GM18861 (cell line): ENCODE data around the gene MKS1.

Experiments used
- ATAC-seq: cut with Tn5 transposase; IDR thresholded peaks from one replicate; pipeline ENCODE4 v1.9.1; 2021; ENCODE audit not compliant: unreplicated experiment

Gene MKS1

GRCh38 chr17:58245428-58246103, 26.5 kb upstream of the MKS1 start:
- no peak for ATAC-seq

DNA sequence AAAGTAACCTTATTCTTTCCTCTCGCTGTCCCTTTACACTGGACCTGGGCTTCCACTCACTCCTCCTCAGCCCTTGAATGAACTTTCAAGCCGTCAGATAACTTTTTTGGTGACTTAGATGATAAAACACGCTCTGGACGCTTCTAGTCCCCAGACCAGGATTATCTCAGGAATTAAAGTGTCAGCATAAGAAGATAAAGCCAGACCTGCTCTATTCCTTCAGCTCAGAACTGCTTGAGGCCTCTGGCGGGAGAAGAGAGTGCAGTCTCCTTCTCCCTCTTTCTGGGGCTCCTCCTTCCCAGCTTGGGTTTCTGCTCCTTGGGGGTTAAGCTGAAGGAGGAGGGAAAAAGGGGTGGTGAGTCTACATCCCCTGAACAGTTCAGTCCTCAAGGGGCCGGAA, 25.9 kb upstream of the MKS1 start:
- no peak for ATAC-seq

DNA sequence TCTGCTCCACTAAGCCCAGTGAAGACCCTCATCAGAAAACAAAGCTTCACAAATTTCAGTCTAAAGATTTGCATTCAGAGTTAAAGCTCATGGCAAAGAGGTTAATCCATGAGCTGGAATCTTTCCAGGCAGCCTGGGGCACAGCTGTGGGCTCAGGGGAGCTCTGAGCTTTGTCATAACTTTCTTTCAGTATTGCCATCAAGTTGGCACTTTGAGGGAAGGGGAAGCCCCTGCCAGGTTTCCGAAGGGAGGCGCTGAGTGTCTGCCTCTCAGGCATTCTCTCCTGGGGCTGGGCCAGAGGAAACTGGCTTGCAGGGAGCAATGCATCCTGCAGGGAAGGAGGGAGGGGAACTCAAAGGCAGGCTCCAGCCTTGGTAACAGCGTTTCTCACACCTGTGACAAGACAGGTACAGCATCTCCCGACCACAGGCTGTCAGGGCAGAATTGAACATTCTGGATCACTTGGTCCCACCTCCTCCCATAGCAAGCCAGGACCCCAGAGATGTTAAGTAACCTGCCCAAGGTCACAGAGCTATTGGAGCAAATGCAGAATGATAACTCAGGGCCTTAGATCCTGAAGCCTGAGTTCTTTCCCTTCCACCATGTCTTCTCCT, 23.2 kb upstream of the MKS1 start:
- no peak for ATAC-seq

DNA sequence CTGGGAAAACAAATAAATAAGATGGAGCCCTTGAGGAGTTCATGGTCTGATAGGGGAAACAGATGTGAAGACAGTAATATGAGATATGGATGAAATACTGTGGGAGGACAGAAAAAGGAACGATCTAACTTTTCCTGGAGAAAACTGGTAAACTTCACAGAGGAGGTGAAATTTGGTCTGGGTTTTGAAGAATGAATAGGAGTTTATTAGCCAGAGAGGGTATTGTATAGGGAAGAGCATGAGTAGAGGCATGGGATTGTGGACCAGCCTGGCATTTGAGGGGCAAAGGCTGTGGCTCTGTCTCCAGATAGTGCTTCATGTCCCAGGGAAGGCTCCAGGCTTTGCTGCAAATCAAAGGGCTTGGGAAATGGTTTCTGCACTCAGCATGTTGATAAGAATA, 20.9 kb upstream of the MKS1 start:
- ATAC-seq: no peak

DNA sequence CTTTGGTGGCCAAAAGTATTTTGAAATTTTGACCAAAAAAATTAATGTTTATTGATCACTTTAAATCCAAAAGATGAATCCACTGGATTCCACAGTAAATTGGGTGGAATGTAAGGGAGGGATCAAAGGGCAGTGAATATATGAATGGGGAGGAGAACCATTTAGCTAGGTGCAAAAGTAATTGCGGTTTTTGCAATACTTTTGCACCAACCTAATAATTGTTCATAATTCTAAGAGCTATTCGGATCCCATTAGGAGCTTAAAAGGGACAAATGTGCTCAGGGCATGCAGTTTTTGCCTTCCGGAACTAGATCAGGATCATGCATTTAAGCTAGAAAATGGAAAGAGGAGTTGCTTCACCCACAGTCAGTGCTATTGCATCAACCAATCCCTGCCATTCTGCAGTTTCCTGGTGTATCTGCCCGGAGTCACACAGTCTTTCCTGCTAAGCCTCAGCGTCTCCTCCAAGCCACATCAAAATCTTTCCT, 19.1 kb upstream of the MKS1 start, which contains the start of gene LPO:
Gene LPO (plus strand): TSS at position 438 of the 488 bp plus-strand sequence. CDS start 4,396 bp downstream, outside the sequence.
- ATAC-seq: no peak

DNA sequence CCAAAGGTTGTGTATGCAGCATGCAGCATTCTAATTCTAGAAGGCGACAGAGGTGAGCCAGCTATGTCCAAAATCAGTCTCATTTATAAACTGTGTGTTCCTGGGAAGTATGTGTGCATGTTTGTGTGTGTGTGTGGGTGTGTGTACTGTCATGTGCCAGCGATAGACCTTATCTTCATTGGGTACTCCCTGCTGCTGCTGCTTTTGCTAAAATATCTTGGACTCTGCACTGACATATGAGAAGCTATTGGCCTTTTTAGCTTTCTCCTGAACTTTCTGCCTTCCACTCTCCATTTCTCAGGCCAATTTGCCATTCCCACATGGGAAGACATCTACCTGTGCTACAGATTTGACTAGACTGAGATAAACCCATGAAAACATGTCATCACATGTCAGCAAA, 17.3 kb upstream of the MKS1 start:
- no peak for ATAC-seq

DNA sequence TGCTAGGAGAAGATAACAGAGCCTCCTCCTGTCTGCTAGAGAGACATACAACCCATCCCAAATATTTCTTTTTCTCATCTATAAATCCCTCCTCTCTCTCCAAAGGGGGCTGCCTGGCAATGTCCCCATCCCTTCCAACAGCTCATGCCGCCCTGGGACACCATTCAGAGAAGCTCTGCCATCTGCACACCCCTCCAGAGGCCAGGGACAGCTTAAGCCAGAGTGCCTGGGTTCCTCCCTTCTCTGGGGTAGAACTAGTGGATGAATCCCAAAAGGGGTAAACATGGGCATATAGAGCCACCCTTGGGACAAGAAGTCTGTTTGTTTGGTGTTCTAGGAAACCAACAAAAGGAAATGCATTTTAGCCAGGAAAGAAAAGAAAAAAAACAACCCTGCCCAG, 16.8 kb upstream of the MKS1 start:
- no peak for ATAC-seq

DNA sequence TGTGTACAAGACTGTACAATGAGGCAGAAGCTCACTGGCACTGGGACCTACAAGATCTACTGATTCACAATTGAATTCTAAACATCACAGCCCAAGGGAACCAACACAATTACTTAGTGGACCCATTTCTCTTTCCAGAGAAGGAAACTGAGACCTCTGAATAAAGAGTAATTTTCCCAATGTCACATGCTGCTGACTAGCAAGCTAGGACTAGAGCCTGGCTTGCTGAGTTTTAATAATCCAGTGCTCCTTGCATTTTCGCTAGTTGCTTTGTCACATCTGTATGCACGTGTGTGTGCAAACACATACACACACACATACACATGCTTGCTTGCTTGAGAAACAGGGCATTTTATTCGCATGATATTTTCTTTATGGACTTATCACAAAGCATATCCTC, 15.5 kb upstream of the MKS1 start:
- ATAC-seq: no peak

DNA sequence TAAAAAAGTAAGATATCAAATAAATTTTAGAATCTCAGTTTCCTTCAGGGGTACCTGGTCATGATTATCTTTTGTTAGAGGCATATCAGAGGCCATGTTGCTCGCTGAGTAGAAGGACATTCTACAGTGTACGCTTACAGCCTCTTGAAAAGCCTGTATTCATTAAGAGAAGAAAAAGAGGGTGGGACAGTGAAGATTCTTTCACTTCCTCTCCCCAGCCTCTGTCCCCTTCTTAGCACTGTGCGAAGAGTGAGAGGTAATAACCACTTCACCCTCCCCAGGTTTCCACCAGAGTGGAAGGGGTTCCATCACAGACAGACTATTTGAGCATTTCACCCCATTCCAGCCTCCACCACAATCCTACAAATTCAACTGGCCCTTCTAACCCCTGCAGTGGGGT, 14.5 kb upstream of the MKS1 start:
- ATAC-seq: peak; percentile 59

DNA sequence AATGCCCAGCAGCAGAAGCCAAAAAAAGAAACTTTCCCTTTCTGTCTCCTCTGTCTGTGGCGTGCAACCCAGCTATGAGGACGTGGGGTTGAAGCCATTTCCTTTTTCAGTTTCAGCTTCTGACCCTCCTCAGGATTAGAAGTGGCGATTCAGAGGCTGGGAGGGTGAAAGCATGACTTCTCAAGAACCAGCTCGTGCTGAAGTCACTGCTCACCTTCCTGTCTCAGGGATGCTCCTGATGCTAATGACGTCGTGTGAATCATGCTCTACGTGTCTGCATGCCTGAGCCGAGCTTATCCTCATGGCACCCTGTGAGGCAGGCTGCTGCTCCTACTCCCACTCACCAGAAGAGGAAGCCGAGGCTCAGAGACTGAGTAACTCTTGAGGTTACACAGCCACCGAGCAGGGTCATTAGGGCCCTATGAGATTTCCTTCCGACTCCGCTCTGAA, 13.7 kb upstream of the MKS1 start:
- peak; percentile 37 for ATAC-seq

GRCh38 chr17:58231641-58232040, 12.6 kb upstream of the MKS1 start:
- ATAC-seq: no peak

- ATAC-seq: no peak
Measured at GRCh38 chr17:58229881-58230280, 10.8 kb upstream of the MKS1 start.

- ATAC-seq: no peak
Measured at GRCh38 chr17:58229384-58229783, 10.3 kb upstream of the MKS1 start.

- no peak for ATAC-seq
Measured at GRCh38 chr17:58228679-58229078, 9.6 kb upstream of the MKS1 start.

GRCh38 chr17:58227733-58228132, 8.7 kb upstream of the MKS1 start:
- ATAC-seq: no peak

DNA sequence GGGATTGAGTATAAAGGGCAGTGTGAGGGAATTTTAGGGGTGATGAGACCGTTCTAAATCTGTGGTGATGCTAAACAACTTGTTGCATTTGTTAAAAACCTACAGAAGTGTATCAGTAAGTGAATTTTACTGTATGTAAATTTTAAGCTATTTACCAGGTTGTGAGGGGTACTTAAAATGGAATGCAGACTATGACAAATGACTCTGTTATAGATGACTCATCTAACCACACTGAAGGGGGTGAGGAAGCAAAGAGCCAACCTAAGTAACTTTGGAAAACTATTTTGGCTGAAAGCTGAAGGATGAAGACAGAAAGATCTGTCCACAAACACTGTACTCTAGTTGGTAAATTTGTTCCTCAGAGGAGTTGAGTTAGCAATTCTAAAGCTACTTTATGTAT, 5.3 kb upstream of the MKS1 start:
- ATAC-seq: no peak

GRCh38 chr17:58219789-58220183, 731 bp upstream of the MKS1 start:
- ATAC-seq: no peak

GRCh38 chr17:58217766-58218165, 1.3 kb downstream of the MKS1 start:
- no peak for ATAC-seq

DNA sequence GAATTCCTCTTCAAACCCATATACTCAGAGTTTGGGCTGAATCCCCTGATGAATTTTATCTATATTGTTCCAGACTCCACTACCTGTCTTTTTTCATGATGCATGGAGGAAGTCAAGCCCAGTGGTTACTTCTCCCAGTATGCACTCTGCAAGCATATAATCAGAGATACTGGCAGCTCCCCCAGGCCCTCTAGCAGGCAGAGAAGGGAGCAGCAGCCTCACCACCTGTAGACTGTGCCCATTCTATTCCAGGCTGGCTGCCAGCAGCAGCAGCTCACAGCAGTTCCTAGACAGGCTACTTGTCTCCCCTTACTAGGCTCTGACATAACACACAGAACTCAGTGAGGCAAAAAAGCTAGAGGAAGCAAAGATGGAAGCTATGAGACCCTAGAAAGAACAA, 3.4 kb downstream of the MKS1 start:
- ATAC-seq: no peak

- no peak for ATAC-seq
Measured at GRCh38 chr17:58210922-58211321, 8.1 kb downstream of the MKS1 start.

DNA sequence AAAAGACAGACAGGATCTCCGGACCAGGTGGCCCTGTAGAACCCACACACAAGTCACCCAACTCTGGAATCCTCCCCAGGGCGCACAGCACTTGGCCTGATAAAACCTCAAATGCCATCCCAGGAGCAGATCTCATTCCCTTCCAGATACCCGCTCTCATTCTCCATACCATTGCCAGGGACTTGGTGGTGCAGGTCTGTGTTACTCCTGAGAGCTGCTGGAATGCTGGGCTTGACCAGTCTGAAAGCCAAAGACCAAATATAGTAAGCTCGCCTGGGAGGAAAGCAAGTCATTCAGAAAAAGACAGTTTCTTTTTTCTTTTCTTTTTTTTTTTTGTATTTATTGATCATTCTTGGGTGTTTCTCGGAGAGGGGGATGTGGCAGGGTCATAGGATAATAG, 10.7 kb downstream of the MKS1 start:
- ATAC-seq: no peak

DNA sequence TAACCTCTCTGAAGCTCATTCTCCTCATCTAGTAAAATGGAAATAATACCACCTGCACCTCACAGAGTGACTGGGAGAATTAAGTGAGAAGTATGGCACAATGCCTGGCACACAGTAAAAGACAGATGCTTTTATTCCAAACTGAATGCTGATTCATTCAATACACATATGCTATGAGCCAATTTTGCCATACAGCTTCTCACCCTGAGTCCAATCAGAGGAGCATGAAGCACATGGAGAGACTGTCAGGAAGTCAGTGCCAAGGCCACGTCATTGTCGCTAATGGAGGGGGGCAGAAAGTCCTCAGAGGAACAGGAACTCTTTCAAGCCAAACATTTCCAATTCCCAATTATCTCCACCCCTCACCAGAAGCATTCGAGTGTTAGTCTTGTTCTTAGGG, 11.6 kb downstream of the MKS1 start:
- ATAC-seq: no peak

DNA sequence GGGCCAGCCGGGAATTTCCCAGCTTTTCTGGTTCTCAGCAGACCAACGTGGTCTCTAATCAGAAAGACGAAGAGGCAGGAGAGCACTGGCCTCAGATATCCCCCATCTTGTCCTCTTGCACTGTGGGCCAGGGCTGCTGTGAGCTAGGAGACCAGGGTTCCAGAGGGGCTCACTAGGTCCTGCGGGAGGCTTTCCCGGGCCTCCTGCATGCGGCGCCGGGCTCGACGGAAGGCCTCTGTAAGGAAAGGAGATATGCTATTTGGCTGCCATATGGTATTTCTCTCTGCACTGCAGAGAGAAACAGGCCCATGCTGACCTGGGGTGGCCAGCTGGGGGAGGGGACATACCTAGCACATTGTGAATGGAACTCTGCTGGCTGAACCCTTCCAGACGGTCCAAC, 13.1 kb downstream of the MKS1 start:
- ATAC-seq: no peak
